Uterus (tissue), 4 donors: ENCODE results near the gene LIMK2. TPM values are rescaled to one million over a fixed set of nuclear protein-coding genes. Genes with fewer than 3 reads are reported as not detected.
"Not testable (repeated sequence)": the region's sequence is repeated elsewhere in the genome, so short reads cannot be mapped to it uniquely, and the experiment has no call there.

Source experiments
- DNase-seq, 2 donors: peaks; one replicate each; pipeline ENCODE4 v3.0.0-alpha.2; 2019 to 2020
- H3K27ac ChIP-seq, 2 donors: fragments of 200-600 bp; sonication (generic); 1 replicate in 1 of 2; 2 replicates in 1 of 2; pipeline ENCODE4 v1.5.1; 2016 to 2018
- H3K27me3 ChIP-seq, 2 donors: fragments of 200-600 bp; sonication (generic); one replicate each; pipeline ENCODE4 v1.5.1; 2018 to 2019; ENCODE audit warnings: control low read depth in 1 of 2
- H3K36me3 ChIP-seq, 2 donors: fragments of 200-600 bp; sonication (generic); one replicate each; pipeline ENCODE4 v1.5.1; 2019; ENCODE audit warnings: control low read depth in 1 of 2
- H3K4me1 ChIP-seq, 2 donors: fragments of 200-600 bp; sonication (generic); one replicate each; pipeline ENCODE4 v1.5.1; 2018 to 2019; ENCODE audit warnings: control low read depth in 1 of 2
- H3K4me3 ChIP-seq, 2 donors: fragments of 200-600 bp; sonication (generic); 1 replicate in 1 of 2; 2 replicates in 1 of 2; pipeline ENCODE4 v1.5.1; 2018 to 2019; ENCODE audit warnings: mild to moderate bottlenecking in 1 of 2
- H3K9me3 ChIP-seq, 2 donors: fragments of 200-600 bp; sonication (generic); one replicate each; pipeline ENCODE4 v1.5.1; 2019; ENCODE audit warnings: control low read depth in 1 of 2
- CTCF ChIP-seq, 4 experiments: fragments of 200-600 bp in 2 of 4; fragments of 450-650 bp in 2 of 4; sonication (generic) in 2 of 4; IDR thresholded peaks; one replicate each; pipeline ENCODE4 v1.5.1; 2016 to 2019; ENCODE audit warnings: antibody characterized with exemption in 4 of 4, mild to moderate bottlenecking in 2 of 4, moderate library complexity in 1 of 4
- POLR2A ChIP-seq, 2 donors: fragments of 450-650 bp; IDR thresholded peaks; one replicate each; pipeline ENCODE4 v1.6.1; 2016; ENCODE audit warnings: antibody characterized with exemption in 2 of 2, mild to moderate bottlenecking in 1 of 2, moderate library complexity in 1 of 2
- intact Hi-C: fragments of 100-400 bp; cut with DNase I; formaldehyde crosslinking; loops from one replicate; pipeline ENCODE4 v1.15.1; 2023; ENCODE audit warnings: low total_unique reads
- total RNA-seq, 4 donors: library from RNA; depleted of rRNA in 3 of 4; stranded (reverse); fragments of >200 nt in 3 of 4; gene quantifications; one replicate each; pipeline versions ENCODE4 v1.1.0 to v1.2.4, GENCODE V29; 2014 to 2023
- donor health status: DM: yes; HTN: yes; CAD: no.

Gene LIMK2
- total RNA-seq, 4 donors from 2014 or later, result 7.2 to 52.0 (median 22.1) TPM

- intact Hi-C loops, result no loop called here
- peak overlapping the region in 1 of 2 donors; percentile 11 for H3K27ac ChIP-seq
Observed at GRCh38 chr22:31235081-31235480, 23.0 kb downstream of the LIMK2 start.

GRCh38 chr22:31236044-31236443 lies 23.9 kb downstream of the LIMK2 start:
- H3K27ac ChIP-seq, DNase-seq, H3K27me3 ChIP-seq, H3K4me3 ChIP-seq, H3K4me1 ChIP-seq, H3K36me3 ChIP-seq, H3K9me3 ChIP-seq, intact Hi-C loops: not testable (repeated sequence)

More at GRCh38 chr22:31235081-31235480, 23.0 kb downstream of the LIMK2 start:
- Histone ChIP-seq H3K4me1 (no peaks in the 10 kb centered on the region), H3K9me3 (no peaks in the 10 kb centered on the region), H3K36me3 (no peaks in the 10 kb centered on the region), H3K27me3 (no peaks in the 10 kb centered on the region), H3K4me3 (no peak overlapping the region)
- TF ChIP-seq POLR2A (IDR thresholded peaks at IDR 0.05), result no peak
- no peak for TF ChIP-seq CTCF (IDR thresholded peaks at IDR 0.05)
- no peak for DNase-seq

- Histone ChIP-seq H3K27me3 (no peaks in the 10 kb centered on the region), H3K9me3 (no peaks in the 10 kb centered on the region), H3K4me1 (no peaks in the 10 kb centered on the region), H3K27ac (no peak overlapping the region), H3K36me3 (no peaks in the 10 kb centered on the region), H3K4me3 (no peak overlapping the region)
- intact Hi-C loops, result no loop called here
- no peak for DNase-seq
- TF ChIP-seq CTCF (IDR thresholded peaks at IDR 0.05), result no peak
- TF ChIP-seq POLR2A (IDR thresholded peaks at IDR 0.05), result no peak
Observed at GRCh38 chr22:31238057-31238456, 26.0 kb downstream of the LIMK2 start.

- no peak for TF ChIP-seq POLR2A (IDR thresholded peaks at IDR 0.05)
- Histone ChIP-seq H3K27ac (no peak overlapping the region), H3K4me3 (no peak overlapping the region), H3K4me1 (no peaks in the 10 kb centered on the region), H3K36me3 (no peaks in the 10 kb centered on the region), H3K27me3 (no peaks in the 10 kb centered on the region), H3K9me3 (no peaks in the 10 kb centered on the region)
- intact Hi-C loops, result no loop called here
- no peak for DNase-seq
Observed at GRCh38 chr22:31239771-31240370, 27.8 kb downstream of the LIMK2 start.

- Histone ChIP-seq H3K36me3 (no peaks in the 10 kb centered on the region), H3K27me3 (no peaks in the 10 kb centered on the region), H3K9me3 (no peaks in the 10 kb centered on the region), H3K27ac (no peak overlapping the region), H3K4me3 (no peak overlapping the region), H3K4me1 (no peaks in the 10 kb centered on the region)
- DNase-seq, result no peak
- TF ChIP-seq CTCF (IDR thresholded peaks at IDR 0.05) (no peak), POLR2A (IDR thresholded peaks at IDR 0.05) (no peak)
- intact Hi-C loops, result no loop called here
Observed at GRCh38 chr22:31241200-31241599, 29.1 kb downstream of the LIMK2 start.

- H3K4me1 ChIP-seq, result no peaks in the 10 kb centered on the region
- no peak overlapping the region for H3K27ac ChIP-seq
- TF ChIP-seq POLR2A (IDR thresholded peaks at IDR 0.05) (no peak), CTCF (IDR thresholded peaks at IDR 0.05) (no peak)
- H3K36me3 ChIP-seq, result no peaks in the 10 kb centered on the region
- no peak overlapping the region for H3K4me3 ChIP-seq
- intact Hi-C loops, result no loop called here
- no peak for DNase-seq
- H3K9me3 ChIP-seq, result no peaks in the 10 kb centered on the region
- H3K27me3 ChIP-seq, result no peaks in the 10 kb centered on the region
Observed at GRCh38 chr22:31241936-31242335, 29.8 kb downstream of the LIMK2 start.
